MM.1S (cell line): Measurements from ENCODE around the gene EPN2.

Experiments used
- DNase-seq: peaks from one replicate; pipeline ENCODE4 v3.0.0-alpha.2; 2015
- H2AFZ ChIP-seq: fragments of 300-600 bp; sonication (generic); 2 replicates; pipeline ENCODE4 v1.6.0; 2016; ENCODE audit warnings: antibody characterized with exemption, low read length
- H3F3A ChIP-seq: fragments of 300-600 bp; sonication (generic); 2 replicates; pipeline ENCODE4 v1.6.1; 2016; ENCODE audit warnings: mild to moderate bottlenecking, antibody characterized with exemption, low read length, moderate library complexity, mixed read lengths; ENCODE audit not compliant: insufficient read depth
- H3K27ac ChIP-seq: fragments of 300-600 bp; sonication (generic); 2 replicates; pipeline ENCODE4 v1.5.1; 2016; ENCODE audit warnings: mild to moderate bottlenecking, low read length
- H3K27me3 ChIP-seq: fragments of 300-600 bp; sonication (generic); replicated peaks from 2 replicates; pipeline ENCODE4 v1.6.0; 2016; ENCODE audit warnings: low read length; ENCODE audit not compliant: insufficient read depth
- H3K36me3 ChIP-seq: fragments of 300-600 bp; sonication (generic); replicated peaks from 2 replicates; pipeline ENCODE4 v1.6.1; 2016; ENCODE audit warnings: mild to moderate bottlenecking, low read length, mixed read lengths; ENCODE audit not compliant: insufficient read depth
- H3K4me1 ChIP-seq: fragments of 300-600 bp; sonication (generic); 2 replicates; pipeline ENCODE4 v1.6.1; 2016; ENCODE audit warnings: low read length, mixed read lengths
- H3K4me2 ChIP-seq: fragments of 300-600 bp; sonication (generic); 2 replicates; pipeline ENCODE4 v1.6.0; 2016; ENCODE audit warnings: low read depth, low read length
- H3K4me3 ChIP-seq: fragments of 300-600 bp; sonication (generic); 2 replicates; pipeline ENCODE4 v1.5.1; 2016; ENCODE audit warnings: low read length, mixed read lengths
- H3K79me2 ChIP-seq: fragments of 300-600 bp; sonication (generic); 2 replicates; pipeline ENCODE4 v1.6.1; 2016; ENCODE audit warnings: mixed run types, low read length, mixed read lengths
- H3K9ac ChIP-seq: fragments of 300-600 bp; sonication (generic); 2 replicates; pipeline ENCODE4 v1.6.1; 2016; ENCODE audit warnings: low read length, mixed read lengths
- H3K9me2 ChIP-seq: fragments of 300-600 bp; sonication (generic); replicated peaks from 2 replicates; pipeline ENCODE4 v1.6.1; 2016; ENCODE audit warnings: mild to moderate bottlenecking, low read length, mixed read lengths; ENCODE audit not compliant: insufficient read depth
- H3K9me3 ChIP-seq: fragments of 300-600 bp; sonication (generic); replicated peaks from 2 replicates; pipeline ENCODE4 v1.6.1; 2016; ENCODE audit warnings: mild to moderate bottlenecking, low read length, mixed read lengths; ENCODE audit not compliant: insufficient read depth
- H4K20me1 ChIP-seq: fragments of 300-600 bp; sonication (generic); 2 replicates; pipeline ENCODE4 v1.6.1; 2016; ENCODE audit warnings: mild to moderate bottlenecking, low read length, moderate library complexity, mixed read lengths; ENCODE audit not compliant: insufficient read depth
- EZH2 ChIP-seq: fragments of 300-600 bp; sonication (generic); optimal IDR thresholded peaks from 2 replicates; pipeline ENCODE3; 2017; ENCODE audit warnings: low read depth, mild to moderate bottlenecking, antibody characterized with exemption, low read length, mixed read lengths
- EZH2phosphoT487 ChIP-seq: fragments of 300-600 bp; sonication (generic); IDR thresholded peaks from 2 replicates; pipeline ENCODE4 v1.6.1; 2018; ENCODE audit warnings: antibody characterized with exemption, low read length
- TF ChIP-seq, protein P1 (sequence below): fragments of 300-600 bp; sonication (generic); IDR thresholded peaks from 2 replicates; pipeline ENCODE4 v1.5.1; 2016; ENCODE audit warnings: antibody characterized with exemption, low read length, mixed read lengths

Gene EPN2

GRCh38 chr17:19369107-19369778 lies 132.1 kb downstream of the EPN2 start:
- DNase-seq, result no peak
- Histone ChIP-seq H3K4me3 (no peak overlapping the region), H3K4me1 (peaks cover 8% of the 10 kb centered on the region; the same call in 1 of the 2 replicates), H4K20me1 (no peaks in the 10 kb centered on the region), H3K4me2 (no peak overlapping the region), H3K27ac (no peak overlapping the region), H3K9ac (no peak overlapping the region), H3K9me3 (no peaks in the 10 kb centered on the region), H3F3A (no peaks in the 10 kb centered on the region), H3K79me2 (no peaks in the 10 kb centered on the region), H3K9me2 (no peaks in the 10 kb centered on the region), H3K27me3 (no peaks in the 10 kb centered on the region; the same call in 1 of the 2 replicates), H2AFZ (no peak overlapping the region), H3K36me3 (no peaks in the 10 kb centered on the region)
- no peak for TF ChIP-seq EZH2phosphoT487
- no peak for TF ChIP-seq EZH2
- TF ChIP-seq, protein P1, sequence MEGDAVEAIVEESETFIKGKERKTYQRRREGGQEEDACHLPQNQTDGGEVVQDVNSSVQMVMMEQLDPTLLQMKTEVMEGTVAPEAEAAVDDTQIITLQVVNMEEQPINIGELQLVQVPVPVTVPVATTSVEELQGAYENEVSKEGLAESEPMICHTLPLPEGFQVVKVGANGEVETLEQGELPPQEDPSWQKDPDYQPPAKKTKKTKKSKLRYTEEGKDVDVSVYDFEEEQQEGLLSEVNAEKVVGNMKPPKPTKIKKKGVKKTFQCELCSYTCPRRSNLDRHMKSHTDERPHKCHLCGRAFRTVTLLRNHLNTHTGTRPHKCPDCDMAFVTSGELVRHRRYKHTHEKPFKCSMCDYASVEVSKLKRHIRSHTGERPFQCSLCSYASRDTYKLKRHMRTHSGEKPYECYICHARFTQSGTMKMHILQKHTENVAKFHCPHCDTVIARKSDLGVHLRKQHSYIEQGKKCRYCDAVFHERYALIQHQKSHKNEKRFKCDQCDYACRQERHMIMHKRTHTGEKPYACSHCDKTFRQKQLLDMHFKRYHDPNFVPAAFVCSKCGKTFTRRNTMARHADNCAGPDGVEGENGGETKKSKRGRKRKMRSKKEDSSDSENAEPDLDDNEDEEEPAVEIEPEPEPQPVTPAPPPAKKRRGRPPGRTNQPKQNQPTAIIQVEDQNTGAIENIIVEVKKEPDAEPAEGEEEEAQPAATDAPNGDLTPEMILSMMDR, result no peak

- Histone ChIP-seq H3K9me3 (no peaks in the 10 kb centered on the region), H3K9me2 (no peaks in the 10 kb centered on the region), H2AFZ (no peak overlapping the region), H4K20me1 (no peaks in the 10 kb centered on the region), H3K27ac (no peak overlapping the region), H3F3A (no peaks in the 10 kb centered on the region), H3K4me1 (peaks cover 8% of the 10 kb centered on the region; the same call in 1 of the 2 replicates), H3K36me3 (no peaks in the 10 kb centered on the region), H3K9ac (no peak overlapping the region), H3K79me2 (no peaks in the 10 kb centered on the region), H3K4me2 (no peak overlapping the region), H3K27me3 (no peaks in the 10 kb centered on the region; the same call in 1 of the 2 replicates), H3K4me3 (no peak overlapping the region)
- TF ChIP-seq, protein P1, result no peak
- TF ChIP-seq EZH2, result no peak
- TF ChIP-seq EZH2phosphoT487, result no peak
- no peak for DNase-seq
Measured at GRCh38 chr17:19369846-19370492, 132.8 kb downstream of the EPN2 start.

- H3K9ac ChIP-seq, result no peak overlapping the region
- H3F3A ChIP-seq, result no peaks in the 10 kb centered on the region
- H3K4me2 ChIP-seq, result no peak overlapping the region
- no peak overlapping the region for H3K4me3 ChIP-seq
- no peaks in the 10 kb centered on the region for H3K27me3 ChIP-seq
- no peaks in the 10 kb centered on the region for H3K9me3 ChIP-seq
- H3K79me2 ChIP-seq, result no peaks in the 10 kb centered on the region
- no peak for DNase-seq
- no peak overlapping the region for H3K27ac ChIP-seq
- H2AFZ ChIP-seq, result no peak overlapping the region
- no peaks in the 10 kb centered on the region for H3K36me3 ChIP-seq
- TF ChIP-seq, protein P1, result no peak
- TF ChIP-seq EZH2 (no peak), EZH2phosphoT487 (no peak)
- H4K20me1 ChIP-seq, result no peaks in the 10 kb centered on the region
- H3K4me1 ChIP-seq, result peaks cover 8% of the 10 kb centered on the region; the same call in 1 of the 2 replicates
- H3K9me2 ChIP-seq, result no peaks in the 10 kb centered on the region
Measured at GRCh38 chr17:19370493-19370960, 133.4 kb downstream of the EPN2 start.
